GM12892 (cell line): ENCODE results near the gene TP53RK.

Experiments
- POLR2A ChIP-seq: IDR thresholded peaks from 2 replicates; pipeline ENCODE4 v1.6.1; 2011; ENCODE audit warnings: low read depth, low read length, control low read depth
- POLR2AphosphoS5 ChIP-seq: IDR thresholded peaks from 2 replicates; pipeline ENCODE4 v1.6.1; 2011; ENCODE audit warnings: low read depth, low read length, control low read depth

DNA sequence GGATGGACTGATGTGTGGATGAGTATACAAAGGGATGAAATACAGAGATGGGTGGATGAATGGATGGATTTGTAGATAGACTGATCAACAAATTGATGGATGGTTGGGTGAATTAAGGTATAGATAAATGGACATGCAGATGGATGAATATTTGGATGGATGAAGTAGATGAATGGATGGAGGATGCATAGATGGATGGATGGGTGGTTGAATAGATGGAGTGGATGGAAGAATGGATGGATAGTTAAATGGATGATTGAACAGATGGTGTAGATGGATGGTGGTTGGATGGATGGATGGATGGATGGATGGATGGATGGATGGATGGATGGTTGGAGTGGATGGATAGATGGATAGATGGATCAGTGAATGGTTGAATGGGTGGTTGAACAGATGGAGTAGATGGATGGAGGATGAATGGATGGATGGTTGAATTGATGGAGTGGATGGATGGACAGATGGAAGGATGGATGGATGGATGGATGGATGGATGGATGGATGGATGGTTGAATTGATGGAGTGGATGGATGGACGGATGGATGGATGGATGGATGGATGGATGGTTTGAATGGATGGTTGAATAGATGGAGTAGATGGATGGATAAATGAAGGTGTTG lies 35.2 kb upstream of the TP53RK start:
- TF ChIP-seq POLR2A = no peak
- no peak for TF ChIP-seq POLR2AphosphoS5
